ENCODE data around the gene ATXN1. TPM values are rescaled to one million over a fixed set of nuclear protein-coding genes. Genes with fewer than 3 reads are reported as not detected.
"Not testable (repeated sequence)": the region's sequence is repeated elsewhere in the genome, so short reads cannot be mapped to it uniquely, and the experiment has no call there.

ATXN1 gene
- total RNA-seq, 2 donors from 2014 or later, result 56.4 to 103 TPM

- ATAC-seq, result no peak
- peaks cover 8% of the 10 kb centered on the region for H3K36me3 Mint-ChIP-seq
- no peak for DNase-seq (ENCODE audit: low spot score)
- H3K9me3 Mint-ChIP-seq, result no peaks in the 10 kb centered on the region
- no peak overlapping the region for H3K4me3 Mint-ChIP-seq
- peak overlapping the region in 1 of 2 donors; percentile 32 for H3K27ac Mint-ChIP-seq
- H3K27me3 Mint-ChIP-seq, result no peaks in the 10 kb centered on the region
- peaks cover 28 to 45% of the 10 kb centered on the region in 2 donors for H3K4me1 Mint-ChIP-seq (ENCODE audit: low read depth in 2 of 2)
These were observed 138.1 kb downstream of the ATXN1 start for GRCh38 chr6:16623029-16623653.

DNA sequence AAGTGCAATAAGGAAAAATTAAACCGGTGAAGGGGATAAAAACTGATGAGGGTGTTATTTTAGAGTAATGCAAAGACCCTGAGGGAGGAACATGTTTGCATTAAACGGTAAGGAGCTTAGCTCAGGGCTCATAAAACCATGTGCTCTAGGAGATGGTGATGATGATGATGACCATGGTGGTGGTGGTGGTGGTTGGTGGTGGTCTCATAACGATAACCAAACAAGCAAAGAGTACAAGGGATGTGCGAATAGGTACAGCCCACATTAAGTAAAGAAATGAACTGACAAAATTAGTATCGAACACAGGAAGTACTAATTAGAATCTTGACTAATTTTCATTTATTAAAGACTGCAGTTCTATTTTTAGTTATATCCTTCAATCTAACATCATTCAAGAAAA, 139.1 kb downstream of the ATXN1 start:
- no peak overlapping the region for H3K4me3 Mint-ChIP-seq
- H3K27me3 Mint-ChIP-seq, result no peaks in the 10 kb centered on the region
- H3K36me3 Mint-ChIP-seq, result peaks cover 8% of the 10 kb centered on the region
- ATAC-seq (no peak), DNase-seq (ENCODE audit: low spot score) (no peak)
- H3K27ac Mint-ChIP-seq, result peak overlapping the region in 1 of 2 donors; percentile 85
- H3K4me1 Mint-ChIP-seq (ENCODE audit: low read depth in 2 of 2), result peaks cover 28 to 48% of the 10 kb centered on the region in 2 donors
- no peaks in the 10 kb centered on the region for H3K9me3 Mint-ChIP-seq

- H3K36me3 Mint-ChIP-seq, result peaks cover 8% of the 10 kb centered on the region
- ATAC-seq, result no peak
- peaks cover 28 to 48% of the 10 kb centered on the region in 2 donors for H3K4me1 Mint-ChIP-seq (ENCODE audit: low read depth in 2 of 2)
- H3K27me3 Mint-ChIP-seq, result no peaks in the 10 kb centered on the region
- H3K4me3 Mint-ChIP-seq, result peak overlapping the region; percentile 22
- DNase-seq (ENCODE audit: low spot score), result no peak
- H3K27ac Mint-ChIP-seq, result peak overlapping the region; percentile 57 to 85
- no peaks in the 10 kb centered on the region for H3K9me3 Mint-ChIP-seq
These were observed 140.3 kb downstream of the ATXN1 start for GRCh38 chr6:16621002-16621401.

DNA sequence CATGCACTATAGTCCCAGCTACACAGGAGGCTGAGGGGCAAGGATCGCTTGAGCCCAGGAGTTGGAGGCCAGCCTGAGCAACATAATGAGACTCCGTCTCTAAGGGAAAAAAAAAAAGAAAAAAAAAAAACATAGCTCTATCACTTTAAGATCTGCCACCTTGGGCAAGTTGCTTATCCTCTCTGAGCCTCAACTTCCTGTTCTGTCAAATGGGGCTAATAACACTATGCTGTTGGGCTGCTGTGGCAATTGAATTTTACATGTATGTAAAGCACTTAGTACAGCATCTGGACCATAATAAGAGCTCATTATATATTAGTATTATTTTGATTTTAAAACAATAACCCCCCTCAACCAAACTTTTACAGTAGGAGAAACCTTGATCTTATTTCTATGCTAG, 141.5 kb downstream of the ATXN1 start:
- Mint-ChIP-seq H3K27ac (peak overlapping the region; percentile 7 to 73), H3K4me1 (ENCODE audit: low read depth in 2 of 2) (peaks cover 28 to 42% of the 10 kb centered on the region in 2 donors), H3K4me3 (no peak overlapping the region), H3K27me3 (no peaks in the 10 kb centered on the region), H3K36me3 (peaks cover 8% of the 10 kb centered on the region), H3K9me3 (no peaks in the 10 kb centered on the region)
- ATAC-seq (no peak), DNase-seq (ENCODE audit: low spot score) (no peak)

DNA sequence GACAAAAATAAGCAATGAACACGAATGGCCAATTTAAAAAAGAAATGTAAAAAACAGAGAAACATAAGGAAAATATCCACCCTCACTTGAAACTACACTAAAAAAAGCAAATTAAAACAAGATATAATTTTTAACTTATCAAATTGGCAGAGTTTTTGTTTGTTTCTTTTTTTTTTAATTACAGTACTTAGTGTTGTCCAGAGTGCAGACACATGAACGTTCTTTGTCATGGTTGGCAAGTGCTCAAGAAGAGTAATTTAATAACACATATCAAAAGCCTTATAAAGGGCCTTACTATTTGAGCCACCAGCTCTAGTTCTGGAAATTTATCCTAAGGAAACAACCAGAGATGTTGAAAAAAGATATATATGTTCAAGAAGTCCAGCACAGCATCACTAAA, 142.3 kb downstream of the ATXN1 start:
- DNase-seq (ENCODE audit: low spot score), result no peak
- no peaks in the 10 kb centered on the region for H3K9me3 Mint-ChIP-seq
- H3K27ac Mint-ChIP-seq, result peak overlapping the region in 1 of 2 donors; percentile 73
- ATAC-seq, result no peak
- H3K27me3 Mint-ChIP-seq, result no peaks in the 10 kb centered on the region
- peaks cover 8% of the 10 kb centered on the region for H3K36me3 Mint-ChIP-seq
- H3K4me3 Mint-ChIP-seq, result no peak overlapping the region
- peaks cover 27 to 42% of the 10 kb centered on the region in 2 donors for H3K4me1 Mint-ChIP-seq (ENCODE audit: low read depth in 2 of 2)

- ATAC-seq; H3K9me3 Mint-ChIP-seq; H3K4me3 Mint-ChIP-seq; DNase-seq (ENCODE audit: low spot score); H3K27ac Mint-ChIP-seq; H3K36me3 Mint-ChIP-seq; H3K27me3 Mint-ChIP-seq: not testable (repeated sequence)
- H3K4me1 Mint-ChIP-seq (ENCODE audit: low read depth in 2 of 2), result peaks cover 10 to 18% of the 10 kb centered on the region in 2 donors
These were observed 146.0 kb downstream of the ATXN1 start for GRCh38 chr6:16615215-16615614.

- not testable (repeated sequence) for H3K36me3 Mint-ChIP-seq; DNase-seq (ENCODE audit: low spot score); H3K4me3 Mint-ChIP-seq; H3K27ac Mint-ChIP-seq; ATAC-seq; H3K27me3 Mint-ChIP-seq; H3K9me3 Mint-ChIP-seq
- peaks cover 7 to 13% of the 10 kb centered on the region in 2 donors for H3K4me1 Mint-ChIP-seq (ENCODE audit: low read depth in 2 of 2)
These were observed 147.1 kb downstream of the ATXN1 start for GRCh38 chr6:16614143-16614542.

- H3K4me3 Mint-ChIP-seq; H3K9me3 Mint-ChIP-seq; H3K27me3 Mint-ChIP-seq; DNase-seq (ENCODE audit: low spot score); ATAC-seq; H3K36me3 Mint-ChIP-seq; H3K27ac Mint-ChIP-seq: not testable (repeated sequence)
- peaks cover 9 to 13% of the 10 kb centered on the region in 2 donors for H3K4me1 Mint-ChIP-seq (ENCODE audit: low read depth in 2 of 2)
These were observed 147.8 kb downstream of the ATXN1 start for GRCh38 chr6:16613504-16613903.

DNA sequence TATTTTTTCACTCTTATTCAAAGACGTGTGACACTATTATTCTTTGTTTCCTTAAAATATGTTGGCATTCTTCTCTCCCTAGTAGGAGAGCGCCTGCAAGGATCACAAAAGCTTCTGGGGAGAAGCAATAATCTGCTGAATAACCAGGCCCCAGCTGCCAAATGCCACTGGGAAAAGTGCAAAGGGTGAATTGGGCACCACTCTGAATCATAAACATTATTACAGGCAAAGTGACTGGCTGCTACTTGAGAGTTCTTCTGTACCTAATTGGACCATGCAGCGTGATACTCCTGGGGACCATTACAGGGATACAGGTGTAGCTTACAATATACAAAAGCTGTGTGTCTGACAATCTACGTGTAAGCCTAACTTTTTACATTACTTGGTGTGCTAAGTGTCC, 152.8 kb downstream of the ATXN1 start:
- Mint-ChIP-seq H3K36me3 (peaks cover 9% of the 10 kb centered on the region), H3K27me3 (no peaks in the 10 kb centered on the region), H3K27ac (no peak overlapping the region), H3K4me1 (ENCODE audit: low read depth in 2 of 2) (peaks cover 6 to 13% of the 10 kb centered on the region in 2 donors), H3K9me3 (no peaks in the 10 kb centered on the region), H3K4me3 (no peak overlapping the region)
- ATAC-seq, result no peak
- DNase-seq (ENCODE audit: low spot score), result no peak

DNA sequence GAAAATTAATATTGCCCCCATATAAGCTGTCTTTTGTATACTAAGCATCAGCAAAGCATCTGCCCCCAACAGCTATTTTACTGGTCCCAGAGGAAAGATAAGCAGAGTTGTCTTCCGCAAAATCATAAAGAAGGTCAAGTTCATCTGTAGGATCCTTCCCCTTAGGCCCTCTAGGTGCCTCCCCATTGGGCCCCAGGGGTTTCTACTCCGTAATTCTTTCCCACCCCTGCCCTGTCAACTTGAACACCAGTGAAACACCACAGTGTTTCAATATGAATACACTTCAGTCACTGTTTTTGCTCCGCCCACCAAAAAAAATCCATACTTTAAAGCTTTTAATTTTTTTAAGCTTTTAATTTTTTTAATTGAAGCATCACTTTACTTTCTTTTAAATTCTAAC, 159.2 kb downstream of the ATXN1 start:
- Mint-ChIP-seq H3K36me3 (peaks cover 5% of the 10 kb centered on the region), H3K4me1 (ENCODE audit: low read depth in 2 of 2) (peaks cover 8 to 19% of the 10 kb centered on the region in 2 donors), H3K27ac (peak overlapping the region in 1 of 2 donors; percentile 35), H3K9me3 (no peaks in the 10 kb centered on the region), H3K27me3 (no peaks in the 10 kb centered on the region), H3K4me3 (peak overlapping the region; percentile 24)
- ATAC-seq (peak in 1 of 2 donors; percentile 90), DNase-seq (ENCODE audit: low spot score) (no peak)

- H3K27me3 Mint-ChIP-seq, result no peaks in the 10 kb centered on the region
- no peak overlapping the region for H3K27ac Mint-ChIP-seq
- no peaks in the 10 kb centered on the region for H3K9me3 Mint-ChIP-seq
- no peak overlapping the region for H3K4me3 Mint-ChIP-seq
- ATAC-seq (no peak), DNase-seq (ENCODE audit: low spot score) (no peak)
- peaks cover 5% of the 10 kb centered on the region for H3K36me3 Mint-ChIP-seq
- H3K4me1 Mint-ChIP-seq (ENCODE audit: low read depth in 2 of 2), result peaks cover 8 to 19% of the 10 kb centered on the region in 2 donors
These were observed 160.6 kb downstream of the ATXN1 start for GRCh38 chr6:16600701-16601100.

GRCh38 chr6:16600026-16600425, 161.2 kb downstream of the ATXN1 start:
- no peak overlapping the region for H3K27ac Mint-ChIP-seq
- no peak overlapping the region for H3K4me3 Mint-ChIP-seq
- H3K36me3 Mint-ChIP-seq, result peaks cover 5% of the 10 kb centered on the region
- peaks cover 12 to 19% of the 10 kb centered on the region in 2 donors for H3K4me1 Mint-ChIP-seq (ENCODE audit: low read depth in 2 of 2)
- H3K9me3 Mint-ChIP-seq, result no peaks in the 10 kb centered on the region
- no peak for DNase-seq (ENCODE audit: low spot score)
- no peak for ATAC-seq
- H3K27me3 Mint-ChIP-seq, result no peaks in the 10 kb centered on the region

DNA sequence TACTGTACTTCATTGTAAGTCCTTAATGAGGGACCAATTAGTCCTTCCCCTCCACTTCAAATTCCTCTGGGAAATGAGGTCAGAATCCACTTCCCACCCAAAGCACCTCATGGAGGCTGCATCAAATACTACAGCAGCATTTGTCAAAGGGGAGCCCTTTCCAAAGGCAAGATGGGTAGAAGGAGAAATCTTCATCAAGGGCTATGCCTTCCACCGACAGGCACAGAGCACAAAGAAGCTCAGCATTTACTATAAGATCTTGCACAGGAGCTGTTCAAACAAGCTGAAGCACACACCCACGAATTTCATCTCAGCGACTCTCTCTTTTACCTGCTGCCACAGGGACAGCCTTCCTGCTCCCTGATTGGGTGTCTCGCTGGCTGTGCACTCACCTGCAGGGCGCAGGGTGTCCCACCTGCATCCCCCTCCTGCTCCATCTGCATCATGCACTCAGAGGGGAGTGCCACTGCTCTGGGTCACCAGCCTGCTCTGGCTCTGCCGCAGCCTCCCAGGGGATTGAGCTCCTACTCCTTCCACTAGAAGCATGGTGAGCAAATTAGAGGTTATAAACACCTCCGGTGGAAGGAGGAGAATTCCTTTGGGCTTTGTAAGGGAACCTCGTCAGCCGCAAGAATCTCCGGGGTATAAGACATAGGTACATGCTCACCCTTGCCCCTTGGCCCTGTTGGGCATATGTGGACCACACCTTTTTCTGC, 164.5 kb downstream of the ATXN1 start:
- Mint-ChIP-seq H3K27ac (no peak overlapping the region), H3K9me3 (no peaks in the 10 kb centered on the region), H3K27me3 (no peaks in the 10 kb centered on the region), H3K36me3 (no peaks in the 10 kb centered on the region), H3K4me1 (ENCODE audit: low read depth in 2 of 2) (peaks cover 14 to 19% of the 10 kb centered on the region in 2 donors), H3K4me3 (no peak overlapping the region)
- ATAC-seq (no peak), DNase-seq (ENCODE audit: low spot score) (no peak)

DNA sequence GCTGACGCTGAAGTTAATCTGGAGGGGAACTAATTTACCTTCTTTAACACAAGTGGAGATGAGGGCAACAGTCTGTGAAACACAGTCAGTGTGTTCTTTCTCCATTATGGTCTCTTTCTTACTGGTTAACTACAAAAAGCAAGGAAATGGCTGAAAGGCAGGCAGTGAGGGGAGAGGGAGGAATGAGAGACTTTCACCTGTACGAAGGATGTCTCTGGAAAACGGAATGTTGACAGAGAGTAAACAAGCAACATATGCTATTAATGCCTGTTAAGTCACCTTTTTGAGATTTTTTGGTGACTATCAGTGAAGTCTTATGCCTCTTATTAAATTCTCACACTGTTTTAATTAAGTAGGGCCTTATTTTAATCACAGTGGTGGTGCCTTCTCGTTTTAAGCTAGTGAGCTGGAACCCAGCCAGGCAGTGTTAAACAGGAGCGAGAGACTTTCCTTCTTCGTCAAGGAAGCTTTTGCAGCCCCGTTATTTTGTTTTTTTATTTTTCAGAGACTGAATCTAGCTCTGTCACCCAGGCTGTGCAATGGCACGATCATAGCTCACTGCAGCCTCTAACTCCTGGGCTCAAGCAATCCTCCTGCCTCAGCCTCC, 165.6 kb downstream of the ATXN1 start:
- H3K27ac Mint-ChIP-seq, result peak overlapping the region in 1 of 2 donors; percentile 38
- peaks cover 10 to 11% of the 10 kb centered on the region in 2 donors for H3K4me1 Mint-ChIP-seq (ENCODE audit: low read depth in 2 of 2)
- no peaks in the 10 kb centered on the region for H3K9me3 Mint-ChIP-seq
- no peaks in the 10 kb centered on the region for H3K36me3 Mint-ChIP-seq
- H3K27me3 Mint-ChIP-seq, result no peaks in the 10 kb centered on the region
- no peak overlapping the region for H3K4me3 Mint-ChIP-seq
- ATAC-seq (no peak), DNase-seq (ENCODE audit: low spot score) (no peak)

Measured in natural killer cell treated with Interleukin-12 subunit alpha and Interleukin-12 subunit beta and Interleukin-15 and Interleukin-18, amount 100 ng/mL, for 72 hours (primary cell).